GM21390 (cell line): Measurements from ENCODE around the gene VGLL2.

Experiments
- ATAC-seq: cut with Tn5 transposase; IDR thresholded peaks from one replicate; pipeline ENCODE4 v1.9.1; 2021; ENCODE audit not compliant: unreplicated experiment

The VGLL2 gene

GRCh38 chr6:117268924-117269323 is 3.6 kb downstream of the VGLL2 start:
- ATAC-seq: no peak

GRCh38 chr6:117269638-117270054 is 4.3 kb downstream of the VGLL2 start:
- no peak for ATAC-seq

- no peak for ATAC-seq
Measured at GRCh38 chr6:117270055-117270842, 4.9 kb downstream of the VGLL2 start.

GRCh38 chr6:117270843-117271507 is 5.6 kb downstream of the VGLL2 start:
- ATAC-seq: no peak

- no peak for ATAC-seq
Measured at GRCh38 chr6:117272032-117272866, 6.9 kb downstream of the VGLL2 start.

GRCh38 chr6:117272891-117273290 is 7.5 kb downstream of the VGLL2 start:
- no peak for ATAC-seq

- ATAC-seq: no peak
Measured at GRCh38 chr6:117275205-117275604, 9.8 kb downstream of the VGLL2 start.

GRCh38 chr6:117275711-117276110 is 10.4 kb downstream of the VGLL2 start:
- ATAC-seq: no peak

- no peak for ATAC-seq
Measured at GRCh38 chr6:117276778-117277316, 11.5 kb downstream of the VGLL2 start.

GRCh38 chr6:117280922-117281321 is 15.6 kb downstream of the VGLL2 start:
- no peak for ATAC-seq

GRCh38 chr6:117288083-117288715 is 22.8 kb downstream of the VGLL2 start:
- no peak for ATAC-seq

- ATAC-seq: no peak
Measured at GRCh38 chr6:117290173-117290846, 25.0 kb downstream of the VGLL2 start.

GRCh38 chr6:117298941-117299340 is 33.6 kb downstream of the VGLL2 start:
- no peak for ATAC-seq

- ATAC-seq: no peak
Measured at GRCh38 chr6:117303323-117303722, 38.0 kb downstream of the VGLL2 start.

- ATAC-seq: no peak
Measured at GRCh38 chr6:117304446-117304845, 39.1 kb downstream of the VGLL2 start.

- ATAC-seq: no peak
Measured at GRCh38 chr6:117306227-117306790, 41.0 kb downstream of the VGLL2 start.

- ATAC-seq: no peak
Measured at GRCh38 chr6:117307655-117308054, 42.3 kb downstream of the VGLL2 start.

- ATAC-seq: no peak
Measured at GRCh38 chr6:117309069-117309468, 43.7 kb downstream of the VGLL2 start.

- no peak for ATAC-seq
Measured at GRCh38 chr6:117309611-117310010, 44.3 kb downstream of the VGLL2 start.

- no peak for ATAC-seq
Measured at GRCh38 chr6:117311310-117311709, 46.0 kb downstream of the VGLL2 start.
